Endothelial cell (in vitro differentiated cells): ENCODE results near the gene PTPRD. TPM values are rescaled to one million over a fixed set of nuclear protein-coding genes. Genes with fewer than 3 reads are reported as not detected.

Experiments
- DNase-seq: peaks from one replicate; pipeline ENCODE4 v3.0.0; 2021; ENCODE audit warnings: low spot score
- H3K27ac Mint-ChIP-seq: one replicate; pipeline ENCODE4 v1.8.0; 2021; ENCODE audit warnings: mixed read lengths, inconsistent platforms; ENCODE audit not compliant: unreplicated experiment
- H3K27me3 Mint-ChIP-seq: one replicate; pipeline ENCODE4 v1.8.0; 2021; ENCODE audit warnings: mild to moderate bottlenecking, moderate library complexity, mixed read lengths, inconsistent platforms; ENCODE audit not compliant: unreplicated experiment
- H3K36me3 Mint-ChIP-seq: one replicate; pipeline ENCODE4 v1.8.0; 2021; ENCODE audit warnings: mild to moderate bottlenecking, low read depth, mixed read lengths, inconsistent platforms; ENCODE audit not compliant: unreplicated experiment
- H3K4me1 Mint-ChIP-seq: one replicate; pipeline ENCODE4 v1.8.0; 2021; ENCODE audit warnings: mild to moderate bottlenecking, mixed read lengths, inconsistent platforms; ENCODE audit not compliant: unreplicated experiment
- H3K4me3 Mint-ChIP-seq: one replicate; pipeline ENCODE4 v1.8.0; 2021; ENCODE audit warnings: mild to moderate bottlenecking, mixed read lengths, inconsistent platforms; ENCODE audit not compliant: unreplicated experiment
- H3K9me3 Mint-ChIP-seq: one replicate; pipeline ENCODE4 v1.8.0; 2021; ENCODE audit warnings: mixed read lengths, inconsistent platforms; ENCODE audit not compliant: unreplicated experiment
- total RNA-seq: library from RNA; stranded (reverse); fragmentation: NEBNext Ultra II Directional; extraction: Animal tissue kit (Norgen Biotek cat#: 25700); gene quantifications from one replicate; pipeline ENCODE4 v1.2.1, GENCODE V29; 2021; ENCODE audit not compliant: unreplicated experiment
- TF ChIP-seq, protein P1 (sequence below): fragments of 200-600 bp; sonication (generic); IDR thresholded peaks from one replicate; pipeline ENCODE4 v1.5.0; 2021; ENCODE audit warnings: antibody characterized with exemption; ENCODE audit not compliant: unreplicated experiment

PTPRD gene
- total RNA-seq, 1 donor from 2014 or later, result 47.8 TPM

DNA sequence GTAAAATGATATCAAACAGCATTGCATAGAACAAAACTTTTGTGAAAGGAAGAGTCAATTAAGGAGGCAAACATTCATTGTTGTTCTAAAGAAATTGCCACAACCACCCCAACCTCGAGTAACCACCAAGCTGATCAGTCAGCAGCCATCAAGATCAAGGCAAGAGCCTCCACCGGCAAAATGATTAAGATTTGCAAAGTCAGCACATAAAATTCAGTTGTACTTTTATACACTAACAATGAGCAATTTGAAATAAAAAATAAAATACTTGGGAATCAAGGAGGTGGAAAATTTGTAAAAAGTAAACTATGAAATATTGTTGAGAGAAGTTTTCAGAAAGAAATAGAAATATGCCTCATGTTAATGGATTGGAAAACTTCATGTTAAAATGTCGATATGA is 1118.5 kb downstream of the PTPRD start:
- H3K9me3 Mint-ChIP-seq, result no peaks in the 10 kb centered on the region
- TF ChIP-seq, protein P1, sequence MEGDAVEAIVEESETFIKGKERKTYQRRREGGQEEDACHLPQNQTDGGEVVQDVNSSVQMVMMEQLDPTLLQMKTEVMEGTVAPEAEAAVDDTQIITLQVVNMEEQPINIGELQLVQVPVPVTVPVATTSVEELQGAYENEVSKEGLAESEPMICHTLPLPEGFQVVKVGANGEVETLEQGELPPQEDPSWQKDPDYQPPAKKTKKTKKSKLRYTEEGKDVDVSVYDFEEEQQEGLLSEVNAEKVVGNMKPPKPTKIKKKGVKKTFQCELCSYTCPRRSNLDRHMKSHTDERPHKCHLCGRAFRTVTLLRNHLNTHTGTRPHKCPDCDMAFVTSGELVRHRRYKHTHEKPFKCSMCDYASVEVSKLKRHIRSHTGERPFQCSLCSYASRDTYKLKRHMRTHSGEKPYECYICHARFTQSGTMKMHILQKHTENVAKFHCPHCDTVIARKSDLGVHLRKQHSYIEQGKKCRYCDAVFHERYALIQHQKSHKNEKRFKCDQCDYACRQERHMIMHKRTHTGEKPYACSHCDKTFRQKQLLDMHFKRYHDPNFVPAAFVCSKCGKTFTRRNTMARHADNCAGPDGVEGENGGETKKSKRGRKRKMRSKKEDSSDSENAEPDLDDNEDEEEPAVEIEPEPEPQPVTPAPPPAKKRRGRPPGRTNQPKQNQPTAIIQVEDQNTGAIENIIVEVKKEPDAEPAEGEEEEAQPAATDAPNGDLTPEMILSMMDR, result no peak
- H3K27ac Mint-ChIP-seq, result no peak overlapping the region
- no peaks in the 10 kb centered on the region for H3K27me3 Mint-ChIP-seq
- no peaks in the 10 kb centered on the region for H3K36me3 Mint-ChIP-seq
- no peaks in the 10 kb centered on the region for H3K4me1 Mint-ChIP-seq
- H3K4me3 Mint-ChIP-seq, result no peak overlapping the region
- DNase-seq, result no peak

DNA sequence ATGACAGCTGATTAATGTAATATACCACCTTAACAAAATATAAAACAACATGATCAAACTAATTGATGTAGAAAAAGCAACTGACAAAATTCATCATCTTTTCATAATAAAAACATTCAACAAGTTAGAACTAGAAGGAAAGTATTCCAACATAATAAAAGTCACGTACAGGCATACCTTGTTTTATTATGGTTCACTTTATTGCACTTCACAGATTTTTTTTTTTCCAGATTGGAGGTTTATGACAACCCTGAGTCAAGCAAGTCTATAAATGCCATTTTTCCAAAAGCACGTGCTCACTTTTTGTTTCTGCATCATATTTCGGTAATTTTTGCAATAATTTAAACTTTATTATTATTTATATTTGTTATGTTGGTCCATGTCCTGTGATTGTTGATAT is 1120.3 kb downstream of the PTPRD start:
- H3K27ac Mint-ChIP-seq, result no peak overlapping the region
- TF ChIP-seq, protein P1, result no peak
- no peak for DNase-seq
- H3K36me3 Mint-ChIP-seq, result no peaks in the 10 kb centered on the region
- H3K9me3 Mint-ChIP-seq, result no peaks in the 10 kb centered on the region
- H3K27me3 Mint-ChIP-seq, result no peaks in the 10 kb centered on the region
- H3K4me1 Mint-ChIP-seq, result no peaks in the 10 kb centered on the region
- no peak overlapping the region for H3K4me3 Mint-ChIP-seq

GRCh38 chr9:9489183-9489582 is 1123.6 kb downstream of the PTPRD start:
- no peak overlapping the region for H3K4me3 Mint-ChIP-seq
- H3K4me1 Mint-ChIP-seq, result no peaks in the 10 kb centered on the region
- DNase-seq, result no peak
- no peaks in the 10 kb centered on the region for H3K36me3 Mint-ChIP-seq
- H3K9me3 Mint-ChIP-seq, result no peaks in the 10 kb centered on the region
- TF ChIP-seq, protein P1, result no peak
- H3K27ac Mint-ChIP-seq, result no peak overlapping the region
- H3K27me3 Mint-ChIP-seq, result no peaks in the 10 kb centered on the region

DNA sequence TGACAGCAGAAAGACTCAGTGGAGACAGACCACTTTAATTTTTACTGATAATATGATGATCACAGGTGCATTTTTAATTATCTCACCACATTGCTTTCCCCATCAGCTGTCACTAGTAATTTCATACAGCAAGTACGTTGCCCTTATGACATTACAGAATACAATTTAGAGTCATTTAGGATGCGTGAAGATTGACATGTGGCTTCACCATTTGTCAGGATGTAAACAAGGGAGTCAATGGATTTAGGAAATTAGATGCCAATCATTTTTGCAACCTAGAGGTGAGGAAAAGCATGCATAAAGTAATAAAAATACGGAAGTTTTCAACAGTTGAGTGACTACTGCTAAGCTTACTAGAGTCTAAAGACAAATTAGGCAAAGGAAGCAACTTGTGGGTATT is 1129.6 kb downstream of the PTPRD start:
- H3K9me3 Mint-ChIP-seq, result no peaks in the 10 kb centered on the region
- no peak for DNase-seq
- H3K27me3 Mint-ChIP-seq, result no peaks in the 10 kb centered on the region
- H3K4me1 Mint-ChIP-seq, result no peaks in the 10 kb centered on the region
- H3K36me3 Mint-ChIP-seq, result no peaks in the 10 kb centered on the region
- TF ChIP-seq, protein P1, result no peak
- H3K27ac Mint-ChIP-seq, result no peak overlapping the region
- no peak overlapping the region for H3K4me3 Mint-ChIP-seq

- Mint-ChIP-seq H3K27ac (no peak overlapping the region), H3K36me3 (no peaks in the 10 kb centered on the region), H3K4me1 (no peaks in the 10 kb centered on the region), H3K4me3 (no peak overlapping the region), H3K27me3 (no peaks in the 10 kb centered on the region), H3K9me3 (no peaks in the 10 kb centered on the region)
- TF ChIP-seq, protein P1, result no peak
- DNase-seq, result no peak
These were observed 1134.1 kb downstream of the PTPRD start for GRCh38 chr9:9478741-9479140.
